HL-60 (cell line): Measurements from ENCODE around the gene CCDC196.

Experiments used
- CTCF ChIP-seq: IDR thresholded peaks from one replicate; pipeline ENCODE4 v1.5.1; 2011; ENCODE audit warnings: low read length, control low read depth, inconsistent platforms; ENCODE audit not compliant: insufficient read depth
- POLR2AphosphoS5 ChIP-seq: IDR thresholded peaks from 2 replicates; pipeline ENCODE4 v1.6.1; 2012; ENCODE audit warnings: low read depth
- REST ChIP-seq: IDR thresholded peaks from 2 replicates; pipeline ENCODE4 v1.6.1; 2012; ENCODE audit warnings: low read depth; ENCODE audit not compliant: insufficient replicate concordance

- no peak for TF ChIP-seq POLR2AphosphoS5
- TF ChIP-seq CTCF: no peak
- peak; percentile 60 for TF ChIP-seq REST
Observed at GRCh38 chr14:66541627-66542026, 55.5 kb downstream of the CCDC196 start.
